ENCODE measurements around the gene MED17. TPM values are rescaled to one million over a fixed set of nuclear protein-coding genes. Genes with fewer than 3 reads are reported as not detected.

MED17 gene
- total RNA-seq, 1 experiment from 2014 or later: 26.9 TPM

DNA sequence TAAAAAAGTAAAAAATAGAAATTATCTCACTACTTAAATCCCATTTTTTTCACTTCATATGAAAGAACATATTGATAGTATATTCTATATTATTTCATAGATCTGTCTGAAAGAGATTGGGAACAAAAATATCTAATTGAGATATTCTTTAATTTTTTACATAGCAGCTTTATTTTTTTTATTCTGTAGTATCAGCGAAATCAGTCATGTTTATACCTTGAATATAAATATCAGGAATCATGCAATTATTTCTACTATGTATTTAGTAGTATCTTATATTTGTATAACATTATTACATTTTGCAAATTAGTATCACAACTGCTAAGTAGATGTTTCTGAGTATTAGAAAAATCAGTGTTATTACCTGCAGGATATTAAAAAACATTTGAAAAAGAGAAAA is 22.2 kb upstream of the MED17 start:
- ChIA-PET CTCF (no interaction called here), POLR2A (ENCODE audit: unreplicated experiment) (no interaction called here)
- Histone ChIP-seq H3K9me3 (ENCODE audit: insufficient read depth, low read depth) (no peaks in the 10 kb centered on the region), H4K20me1 (ENCODE audit: insufficient read depth) (0 out of 2 replicates have a peak, but pooled peaks cover 7% of the 10 kb centered on the region), H3K27me3 (ENCODE audit: insufficient read depth, low read depth) (no peaks in the 10 kb centered on the region), H3K9me2 (ENCODE audit: insufficient read depth) (no peaks in the 10 kb centered on the region), H2AFZ (no peak overlapping the region), H3K79me2 (ENCODE audit: low read depth) (no peaks in the 10 kb centered on the region), H3F3A (ENCODE audit: insufficient read depth, low read depth) (peaks cover 9% of the 10 kb centered on the region; the same call in 1 of the 2 replicates), H3K4me1 (replicated peaks; ENCODE audit: insufficient read depth) (peaks cover 9% of the 10 kb centered on the region; the same call in 1 of the 2 replicates), H3K4me3 (no peak overlapping the region), H3K4me2 (no peak overlapping the region), H3K36me3 (ENCODE audit: low read depth) (peaks cover 32% of the 10 kb centered on the region), H3K27ac (no peak overlapping the region)
- no peak for TF ChIP-seq EZH2 (IDR thresholded peaks at IDR 0.05; ENCODE audit: low read depth)
- TF ChIP-seq, protein P1, sequence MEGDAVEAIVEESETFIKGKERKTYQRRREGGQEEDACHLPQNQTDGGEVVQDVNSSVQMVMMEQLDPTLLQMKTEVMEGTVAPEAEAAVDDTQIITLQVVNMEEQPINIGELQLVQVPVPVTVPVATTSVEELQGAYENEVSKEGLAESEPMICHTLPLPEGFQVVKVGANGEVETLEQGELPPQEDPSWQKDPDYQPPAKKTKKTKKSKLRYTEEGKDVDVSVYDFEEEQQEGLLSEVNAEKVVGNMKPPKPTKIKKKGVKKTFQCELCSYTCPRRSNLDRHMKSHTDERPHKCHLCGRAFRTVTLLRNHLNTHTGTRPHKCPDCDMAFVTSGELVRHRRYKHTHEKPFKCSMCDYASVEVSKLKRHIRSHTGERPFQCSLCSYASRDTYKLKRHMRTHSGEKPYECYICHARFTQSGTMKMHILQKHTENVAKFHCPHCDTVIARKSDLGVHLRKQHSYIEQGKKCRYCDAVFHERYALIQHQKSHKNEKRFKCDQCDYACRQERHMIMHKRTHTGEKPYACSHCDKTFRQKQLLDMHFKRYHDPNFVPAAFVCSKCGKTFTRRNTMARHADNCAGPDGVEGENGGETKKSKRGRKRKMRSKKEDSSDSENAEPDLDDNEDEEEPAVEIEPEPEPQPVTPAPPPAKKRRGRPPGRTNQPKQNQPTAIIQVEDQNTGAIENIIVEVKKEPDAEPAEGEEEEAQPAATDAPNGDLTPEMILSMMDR (conservative IDR thresholded peaks at IDR 0.05): no peak
- intact Hi-C loops (cut with micrococcal nuclease; ENCODE audit: unreplicated experiment): no loop called here
- BruUV-seq (replicated peaks): no TSS peak
- no peak for DNase-seq

DNA sequence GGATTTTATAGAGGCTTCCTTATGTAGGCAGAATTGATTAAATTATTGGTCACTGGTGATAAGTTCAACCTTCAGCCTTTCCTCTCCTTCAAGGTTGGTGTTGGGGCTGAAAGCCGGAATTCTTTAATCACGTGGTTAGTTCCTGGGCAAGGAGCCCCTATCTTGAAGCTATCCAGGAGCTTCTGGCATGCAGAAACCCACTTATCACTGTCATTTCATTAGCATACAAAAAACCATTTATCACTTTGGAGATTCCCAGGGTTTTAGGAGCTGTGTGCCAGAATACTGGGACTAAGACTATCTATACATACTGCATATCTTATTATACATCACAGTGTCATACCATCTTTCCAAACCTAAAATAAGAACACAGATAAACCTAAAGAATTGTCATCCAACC is 18.5 kb upstream of the MED17 start:
- ChIA-PET CTCF (no interaction called here), POLR2A (ENCODE audit: unreplicated experiment) (interaction anchor here (0.7 kb wide), 1 partner anchor 23 kb away, joined by 25 read pairs; no protein-coding TSS in a partner anchor)
- Histone ChIP-seq H3K27ac (no peak overlapping the region), H3K4me2 (no peak overlapping the region), H3F3A (ENCODE audit: insufficient read depth, low read depth) (peaks cover 12% of the 10 kb centered on the region; the same call in 1 of the 2 replicates), H3K79me2 (ENCODE audit: low read depth) (no peaks in the 10 kb centered on the region), H3K36me3 (ENCODE audit: low read depth) (0 out of 2 replicates have a peak, but pooled peaks cover 15% of the 10 kb centered on the region), H3K9me3 (ENCODE audit: insufficient read depth, low read depth) (no peaks in the 10 kb centered on the region), H4K20me1 (ENCODE audit: insufficient read depth) (0 out of 2 replicates have a peak, but pooled peaks cover 7% of the 10 kb centered on the region), H3K27me3 (ENCODE audit: insufficient read depth, low read depth) (no peaks in the 10 kb centered on the region), H3K4me3 (no peak overlapping the region), H2AFZ (no peak overlapping the region), H3K4me1 (replicated peaks; ENCODE audit: insufficient read depth) (peaks cover 12% of the 10 kb centered on the region; the same call in 1 of the 2 replicates), H3K9me2 (ENCODE audit: insufficient read depth) (no peaks in the 10 kb centered on the region)
- TF ChIP-seq, protein P1 (conservative IDR thresholded peaks at IDR 0.05): no peak
- TF ChIP-seq EZH2 (IDR thresholded peaks at IDR 0.05; ENCODE audit: low read depth): no peak
- intact Hi-C loops (cut with micrococcal nuclease; ENCODE audit: unreplicated experiment): no loop called here
- no peak for DNase-seq
- no TSS peak for BruUV-seq (replicated peaks)

DNA sequence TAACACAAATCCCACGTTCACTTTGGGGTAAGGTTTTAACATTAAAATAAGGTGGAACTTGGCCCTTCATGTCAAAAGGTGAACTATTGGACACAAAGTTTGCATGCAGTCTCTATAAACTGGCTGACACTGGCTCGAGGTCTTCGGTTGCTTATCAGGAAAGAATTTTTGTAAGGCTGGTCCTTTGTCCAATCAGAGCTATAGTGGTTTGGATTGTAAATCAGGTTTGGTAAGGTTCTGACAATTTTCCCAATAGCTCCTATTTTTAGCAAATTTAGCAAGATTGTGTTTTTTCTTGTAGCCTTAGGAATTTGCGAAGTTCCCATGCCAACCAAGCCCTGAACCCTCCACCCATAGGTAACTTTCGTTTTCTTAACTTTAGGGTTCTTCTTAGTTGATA is 17.6 kb upstream of the MED17 start:
- H3K9me2 ChIP-seq (ENCODE audit: insufficient read depth): no peaks in the 10 kb centered on the region
- no peaks in the 10 kb centered on the region for H3K9me3 ChIP-seq (ENCODE audit: insufficient read depth, low read depth)
- no peak for DNase-seq
- TF ChIP-seq, protein P1 (conservative IDR thresholded peaks at IDR 0.05): no peak
- TF ChIP-seq EZH2 (IDR thresholded peaks at IDR 0.05; ENCODE audit: low read depth): no peak
- H3K36me3 ChIP-seq (ENCODE audit: low read depth): 0 out of 2 replicates have a peak, but pooled peaks cover 9% of the 10 kb centered on the region
- H3K4me2 ChIP-seq: 0 out of 2 replicates have a peak overlapping the region, but pooled peaks have one; percentile 6
- H3K4me1 ChIP-seq (replicated peaks; ENCODE audit: insufficient read depth): peaks cover 12% of the 10 kb centered on the region; the same call in 1 of the 2 replicates
- no TSS peak for BruUV-seq (replicated peaks)
- ChIA-PET CTCF (no interaction called here), POLR2A (ENCODE audit: unreplicated experiment) (no interaction called here)
- no peak overlapping the region for H2AFZ ChIP-seq
- peaks cover 12% of the 10 kb centered on the region; the same call in 1 of the 2 replicates for H3F3A ChIP-seq (ENCODE audit: insufficient read depth, low read depth)
- H3K27me3 ChIP-seq (ENCODE audit: insufficient read depth, low read depth): no peaks in the 10 kb centered on the region
- intact Hi-C loops (cut with micrococcal nuclease; ENCODE audit: unreplicated experiment): no loop called here
- 0 out of 2 replicates have a peak, but pooled peaks cover 7% of the 10 kb centered on the region for H4K20me1 ChIP-seq (ENCODE audit: insufficient read depth)
- H3K4me3 ChIP-seq: no peak overlapping the region
- no peak overlapping the region for H3K27ac ChIP-seq
- H3K79me2 ChIP-seq (ENCODE audit: low read depth): no peaks in the 10 kb centered on the region
